ENCODE measurements around the gene FANCC. TPM values are rescaled to one million over a fixed set of nuclear protein-coding genes. Genes with fewer than 3 reads are reported as not detected.

The FANCC gene, protein sequence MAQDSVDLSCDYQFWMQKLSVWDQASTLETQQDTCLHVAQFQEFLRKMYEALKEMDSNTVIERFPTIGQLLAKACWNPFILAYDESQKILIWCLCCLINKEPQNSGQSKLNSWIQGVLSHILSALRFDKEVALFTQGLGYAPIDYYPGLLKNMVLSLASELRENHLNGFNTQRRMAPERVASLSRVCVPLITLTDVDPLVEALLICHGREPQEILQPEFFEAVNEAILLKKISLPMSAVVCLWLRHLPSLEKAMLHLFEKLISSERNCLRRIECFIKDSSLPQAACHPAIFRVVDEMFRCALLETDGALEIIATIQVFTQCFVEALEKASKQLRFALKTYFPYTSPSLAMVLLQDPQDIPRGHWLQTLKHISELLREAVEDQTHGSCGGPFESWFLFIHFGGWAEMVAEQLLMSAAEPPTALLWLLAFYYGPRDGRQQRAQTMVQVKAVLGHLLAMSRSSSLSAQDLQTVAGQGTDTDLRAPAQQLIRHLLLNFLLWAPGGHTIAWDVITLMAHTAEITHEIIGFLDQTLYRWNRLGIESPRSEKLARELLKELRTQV
- 11.5 and 14.0 TPM in 2 replicates for total RNA-seq
- 11.9 and 17.1 TPM in 2 replicates for polyA plus RNA-seq

DNA sequence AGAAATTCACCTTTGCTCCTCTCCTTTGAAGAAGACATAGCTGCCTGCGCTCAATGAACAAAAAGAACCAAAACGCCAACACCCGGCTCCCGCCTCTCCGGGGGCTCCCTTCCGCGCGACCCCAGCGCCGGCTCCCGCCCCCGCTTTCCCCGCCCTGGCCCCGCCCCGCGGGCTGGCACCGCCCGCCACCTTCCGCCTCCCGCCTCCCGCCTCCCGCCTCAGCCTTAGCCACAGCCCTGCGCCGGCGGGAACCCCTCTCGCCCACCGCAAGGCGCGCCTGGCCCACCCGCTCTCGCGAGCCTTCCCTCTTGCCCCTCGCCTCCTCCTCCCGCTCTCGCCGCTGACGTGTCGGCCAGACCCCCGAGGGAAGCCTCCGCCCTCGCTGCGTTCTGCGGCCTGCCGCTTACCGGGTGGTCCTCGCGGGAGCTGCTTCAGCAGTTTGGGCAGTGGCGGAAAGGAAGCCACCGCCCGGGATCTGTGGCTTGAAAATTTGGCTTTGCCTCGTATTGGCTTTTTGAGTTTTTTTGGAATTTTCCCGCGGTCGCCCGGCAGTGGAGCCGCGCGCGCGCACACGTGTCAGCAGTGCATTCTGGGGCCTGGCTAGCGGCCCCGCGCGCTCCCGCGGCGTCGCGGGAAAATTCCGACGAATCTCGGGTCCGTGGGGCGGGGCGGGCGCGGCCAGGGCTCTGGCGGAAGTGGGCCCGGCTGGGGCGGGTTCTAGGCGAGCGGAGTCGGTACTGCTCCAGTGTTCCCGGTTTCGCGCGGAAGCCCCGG is at the start of gene FANCC:
Gene FANCC (minus strand): TSS at position 591 of the 774 bp plus-strand sequence. CDS start 68,418 bp downstream, outside the sequence.
- no peaks in the 10 kb centered on the region for H3K36me3 ChIP-seq
- TF ChIP-seq, protein P1, sequence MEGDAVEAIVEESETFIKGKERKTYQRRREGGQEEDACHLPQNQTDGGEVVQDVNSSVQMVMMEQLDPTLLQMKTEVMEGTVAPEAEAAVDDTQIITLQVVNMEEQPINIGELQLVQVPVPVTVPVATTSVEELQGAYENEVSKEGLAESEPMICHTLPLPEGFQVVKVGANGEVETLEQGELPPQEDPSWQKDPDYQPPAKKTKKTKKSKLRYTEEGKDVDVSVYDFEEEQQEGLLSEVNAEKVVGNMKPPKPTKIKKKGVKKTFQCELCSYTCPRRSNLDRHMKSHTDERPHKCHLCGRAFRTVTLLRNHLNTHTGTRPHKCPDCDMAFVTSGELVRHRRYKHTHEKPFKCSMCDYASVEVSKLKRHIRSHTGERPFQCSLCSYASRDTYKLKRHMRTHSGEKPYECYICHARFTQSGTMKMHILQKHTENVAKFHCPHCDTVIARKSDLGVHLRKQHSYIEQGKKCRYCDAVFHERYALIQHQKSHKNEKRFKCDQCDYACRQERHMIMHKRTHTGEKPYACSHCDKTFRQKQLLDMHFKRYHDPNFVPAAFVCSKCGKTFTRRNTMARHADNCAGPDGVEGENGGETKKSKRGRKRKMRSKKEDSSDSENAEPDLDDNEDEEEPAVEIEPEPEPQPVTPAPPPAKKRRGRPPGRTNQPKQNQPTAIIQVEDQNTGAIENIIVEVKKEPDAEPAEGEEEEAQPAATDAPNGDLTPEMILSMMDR (IDR thresholded peaks at IDR 0.05; ENCODE audit: low read depth, low read length): no peak
- DNase-seq (ENCODE audit: low read depth in 1 of 2, low spot score in 1 of 2): peak; percentile 93 to 96
- no peaks in the 10 kb centered on the region for H3K9me3 ChIP-seq (ENCODE audit: low read depth)
- peaks cover 11% of the 10 kb centered on the region for H3K4me1 ChIP-seq (ENCODE audit: low read depth)
- H3K27ac ChIP-seq: peak within 1 kb of the TSS; percentile 100
- H3K4me3 ChIP-seq: peak within 1 kb of the TSS; percentile 94
- no peaks in the 10 kb centered on the region for H3K27me3 ChIP-seq

DNA sequence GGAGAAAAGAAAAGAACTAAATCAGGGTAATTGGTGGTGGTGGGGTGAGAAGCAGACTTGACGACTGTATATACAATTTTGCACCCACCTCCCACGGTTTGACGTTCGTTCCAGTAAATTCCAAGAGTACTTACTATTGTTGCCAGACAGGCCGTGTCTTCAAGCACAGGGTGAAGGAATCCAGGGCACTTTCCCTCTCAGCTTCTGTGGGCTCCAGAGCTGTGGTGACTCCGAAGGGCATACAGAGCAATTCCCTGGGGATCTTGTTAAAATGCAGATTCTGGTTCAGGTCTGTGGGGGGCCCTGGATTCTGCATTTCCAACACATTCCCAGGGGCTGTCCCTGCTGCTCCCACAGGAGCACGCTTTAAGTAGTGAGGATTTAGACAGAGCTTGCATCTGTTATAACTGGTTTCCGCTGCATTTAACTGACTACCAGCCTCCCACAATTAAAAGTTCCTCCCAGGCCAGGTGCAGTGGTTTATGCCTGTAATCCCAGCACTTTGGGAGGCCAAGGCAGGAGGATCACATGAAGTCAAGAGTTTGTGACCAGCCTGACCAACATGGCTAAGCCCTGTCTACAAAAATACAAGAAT is 49.3 kb upstream of the FANCC start:
- no peak overlapping the region for H3K27ac ChIP-seq
- TF ChIP-seq, protein P1 (IDR thresholded peaks at IDR 0.05; ENCODE audit: low read depth, low read length): no peak
- H3K4me1 ChIP-seq (ENCODE audit: low read depth): peaks cover 11% of the 10 kb centered on the region
- no peaks in the 10 kb centered on the region for H3K9me3 ChIP-seq (ENCODE audit: low read depth)
- H3K27me3 ChIP-seq: no peaks in the 10 kb centered on the region
- H3K4me3 ChIP-seq: no peak overlapping the region
- H3K36me3 ChIP-seq: no peaks in the 10 kb centered on the region
- DNase-seq (ENCODE audit: low read depth in 1 of 2, low spot score in 1 of 2): peak; percentile 20 to 22

DNA sequence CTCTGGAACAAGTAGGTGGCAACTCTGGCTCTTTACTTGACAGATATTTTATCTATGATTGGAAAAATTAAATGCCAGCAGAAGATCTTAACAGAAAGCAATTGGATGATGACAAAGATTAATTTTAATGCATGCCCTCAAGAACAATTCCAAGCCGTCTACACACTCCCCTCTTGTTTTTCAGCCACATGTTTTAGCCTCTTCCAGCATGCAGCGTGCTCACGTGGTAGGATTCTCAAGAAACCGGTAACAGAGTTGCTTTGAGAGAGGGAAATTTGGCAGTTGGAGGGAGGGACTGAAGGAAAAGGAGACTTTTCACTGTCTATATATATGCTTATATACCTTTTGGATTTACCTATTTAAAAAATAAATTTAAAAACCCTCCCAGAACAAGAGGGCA is 48.3 kb upstream of the FANCC start:
- TF ChIP-seq, protein P1 (IDR thresholded peaks at IDR 0.05; ENCODE audit: low read depth, low read length): no peak
- H3K36me3 ChIP-seq: no peaks in the 10 kb centered on the region
- no peak for DNase-seq (ENCODE audit: low read depth in 1 of 2, low spot score in 1 of 2)
- no peaks in the 10 kb centered on the region for H3K27me3 ChIP-seq
- peaks cover 11% of the 10 kb centered on the region for H3K4me1 ChIP-seq (ENCODE audit: low read depth)
- no peak overlapping the region for H3K27ac ChIP-seq
- no peaks in the 10 kb centered on the region for H3K9me3 ChIP-seq (ENCODE audit: low read depth)
- H3K4me3 ChIP-seq: no peak overlapping the region

DNA sequence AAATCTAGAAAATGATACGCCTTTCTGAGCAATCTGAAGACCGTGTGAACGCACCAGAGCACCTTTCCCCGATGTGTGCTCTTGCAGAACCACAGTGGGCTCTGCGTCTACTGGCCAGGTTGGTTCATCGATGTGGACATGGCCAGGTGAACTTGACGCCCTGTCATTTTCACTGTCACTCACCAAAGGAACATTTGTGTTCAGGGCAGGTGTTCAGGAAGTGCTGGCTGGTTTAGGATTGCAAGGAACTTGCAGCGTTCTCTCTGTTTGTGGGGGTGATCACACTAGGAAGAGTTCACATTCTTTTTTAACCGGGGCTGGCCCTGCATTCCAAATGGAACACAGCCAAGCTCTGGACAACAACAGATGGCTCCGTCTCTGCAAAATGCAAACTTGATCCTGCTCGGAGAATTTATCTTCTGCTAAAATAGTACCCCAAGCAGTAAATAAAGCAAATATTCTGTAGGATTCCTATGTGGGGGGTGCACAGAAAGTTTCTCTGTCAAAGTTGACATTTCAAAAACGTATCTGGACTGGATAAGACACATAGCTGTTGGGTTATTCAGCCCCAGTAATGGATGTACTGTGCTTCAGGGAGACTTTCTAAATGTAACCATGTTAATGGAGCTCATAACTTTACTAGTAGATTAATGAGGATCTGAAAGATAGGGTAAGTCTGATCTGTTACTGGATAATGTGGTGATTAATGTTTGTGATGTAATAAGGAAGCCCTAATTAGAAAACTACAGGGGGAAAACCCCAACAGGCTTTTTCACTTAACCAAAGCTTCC is 45.7 kb upstream of the FANCC start:
- TF ChIP-seq, protein P1 (IDR thresholded peaks at IDR 0.05; ENCODE audit: low read depth, low read length): no peak
- Histone ChIP-seq H3K4me3 (no peak overlapping the region), H3K4me1 (ENCODE audit: low read depth) (peaks cover 11% of the 10 kb centered on the region), H3K27me3 (no peaks in the 10 kb centered on the region), H3K9me3 (ENCODE audit: low read depth) (no peaks in the 10 kb centered on the region), H3K36me3 (no peaks in the 10 kb centered on the region), H3K27ac (no peak overlapping the region)
- peak in 1 of 2 donors; percentile 58 for DNase-seq (ENCODE audit: low read depth in 1 of 2, low spot score in 1 of 2)
